B cell (primary cell): ENCODE data around the gene CRAMP1. TPM values are rescaled to one million over a fixed set of nuclear protein-coding genes. Genes with fewer than 3 reads are reported as not detected.

Source experiments
- ATAC-seq: fragments of 200-7000 bp; cut with Tn5 transposase; one replicate; pipeline ENCODE4 v1.10.0; 2021; ENCODE audit warnings: low read depth, mild to moderate bottlenecking, moderate number of reproducible peaks, moderate library complexity
- CTCF ChIA-PET: fragments of 350-600 bp; sonication (Branson Sonifier 250); formaldehyde crosslinking; loops from one replicate; lab custom pipeline; 2021; ENCODE audit warnings: antibody characterized with exemption, inconsistent platforms; lab: Charles Lee
- POLR2A ChIA-PET: fragments of 350-600 bp; sonication (Branson Sonifier 250); formaldehyde crosslinking; loops from one replicate; lab custom pipeline; 2021; ENCODE audit warnings: antibody characterized with exemption; lab: Charles Lee
- DNase-seq: peaks from one replicate; pipeline ENCODE4 v3.0.0; 2013
- H2AFZ ChIP-seq: 2 replicates; pipeline ENCODE4 v1.6.1; 2012; ENCODE audit warnings: mild to moderate bottlenecking, low read depth, low read length; ENCODE audit not compliant: insufficient read depth, poor library complexity, severe bottlenecking
- H3K27ac ChIP-seq, 2 donors: 1 replicate in 1 of 2; 2 replicates in 1 of 2; pipeline ENCODE4 v1.5.1; 2012 to 2013; ENCODE audit warnings: low read length in 2 of 2, mild to moderate bottlenecking in 2 of 2, moderate library complexity in 1 of 2
- H3K27me3 ChIP-seq, 4 experiments: fragments of 200-600 bp in 1 of 4; sonication (generic) in 1 of 4; replicated peaks in 1 of 4; 1 replicate in 2 of 4; 2 replicates in 2 of 4; pipeline versions ENCODE4 v1.6.1 to v1.7.0; 2013 to 2016; ENCODE audit warnings: low read length in 3 of 4, mild to moderate bottlenecking in 2 of 4, mixed read lengths in 1 of 4, moderate library complexity in 1 of 4; ENCODE audit not compliant: insufficient read depth in 4 of 4, control insufficient read depth in 3 of 4; ENCODE audit errors: control extremely low read depth in 1 of 4
- H3K36me3 ChIP-seq, 2 experiments: replicated peaks in 1 of 2; 1 replicate in 1 of 2; 2 replicates in 1 of 2; pipeline versions ENCODE4 v1.6.1 to v1.7.1; 2013; ENCODE audit warnings: low read length in 1 of 2; ENCODE audit not compliant: insufficient read depth in 2 of 2, control insufficient read depth in 1 of 2; ENCODE audit errors: control extremely low read depth in 1 of 2, extremely low read depth in 1 of 2
- H3K4me1 ChIP-seq, 2 donors: fragments of 200-600 bp in 1 of 2; sonication (generic) in 1 of 2; 1 replicate in 1 of 2; 2 replicates in 1 of 2; pipeline versions ENCODE4 v1.5.1 to v1.6.1; 2013 to 2017; ENCODE audit warnings: low read length in 2 of 2; ENCODE audit not compliant: control insufficient read depth in 2 of 2, insufficient read depth in 2 of 2
- H3K4me2 ChIP-seq: replicated peaks from 2 replicates; pipeline ENCODE3; 2012; ENCODE audit warnings: mild to moderate bottlenecking, low read depth, low read length; ENCODE audit not compliant: poor library complexity, severe bottlenecking
- H3K4me3 ChIP-seq, 5 experiments: fragments of 200-600 bp in 1 of 5; sonication (generic) in 1 of 5; 1 replicate in 3 of 5; 2 replicates in 2 of 5; pipeline versions ENCODE4 v1.5.1 to v1.7.0; 2011 to 2016; ENCODE audit warnings: low read length in 4 of 5, mild to moderate bottlenecking in 4 of 5, low read depth in 2 of 5, control low read depth in 1 of 5, moderate library complexity in 1 of 5; ENCODE audit not compliant: insufficient read depth in 1 of 5; ENCODE audit errors: control extremely low read depth in 1 of 5, extremely low read depth in 1 of 5
- H3K79me2 ChIP-seq: fragments of 200-600 bp; sonication (generic); one replicate; pipeline ENCODE4 v1.6.0; 2016; ENCODE audit warnings: low read length; ENCODE audit not compliant: control insufficient read depth, insufficient read depth
- H3K9ac ChIP-seq: fragments of 200-600 bp; sonication (generic); 2 replicates; pipeline ENCODE4 v1.6.1; 2017; ENCODE audit warnings: mild to moderate bottlenecking, low read length, moderate library complexity
- H3K9me3 ChIP-seq, 3 donors: one replicate each; pipeline versions ENCODE4 v1.6.1 to v1.7.1; 2013; ENCODE audit warnings: low read length in 2 of 3; ENCODE audit not compliant: control insufficient read depth in 2 of 3, insufficient read depth in 1 of 3; ENCODE audit errors: control extremely low read depth in 1 of 3
- H4K20me1 ChIP-seq: 2 replicates; pipeline ENCODE4 v1.6.0; 2012; ENCODE audit warnings: mild to moderate bottlenecking, low read length; ENCODE audit not compliant: insufficient read depth, control insufficient read depth, poor library complexity, severe bottlenecking
- H3K27ac Mint-ChIP-seq: one replicate; pipeline ENCODE4 v1.8.0; 2021; ENCODE audit warnings: mixed read lengths
- H3K27me3 Mint-ChIP-seq: one replicate; pipeline ENCODE4 v1.8.0; 2021; ENCODE audit warnings: mixed read lengths
- H3K4me1 Mint-ChIP-seq: one replicate; pipeline ENCODE4 v1.8.0; 2021; ENCODE audit warnings: mixed read lengths
- H3K4me3 Mint-ChIP-seq: one replicate; pipeline ENCODE4 v1.8.0; 2021; ENCODE audit warnings: mixed read lengths
- H3K9me3 Mint-ChIP-seq: one replicate; pipeline ENCODE4 v1.8.0; 2022; ENCODE audit warnings: mixed read lengths; ENCODE audit not compliant: insufficient read depth
- CTCF ChIP-seq: fragments of 200-600 bp; IDR thresholded peaks from one replicate; pipeline ENCODE4 v1.8.0; 2022; ENCODE audit warnings: antibody characterized with exemption, mild to moderate bottlenecking
- EZH2 ChIP-seq: IDR thresholded peaks from 2 replicates; pipeline ENCODE4 v1.6.1; 2012; ENCODE audit warnings: borderline replicate concordance, low read depth, mild to moderate bottlenecking, moderate library complexity, low read length; ENCODE audit not compliant: insufficient read depth, poor library complexity, severe bottlenecking
- WGBS: methylation state at CpG from one replicate; pipeline ENCODE4 v1.1.5; 2013; ENCODE audit warnings: missing lambda C conversion rate; ENCODE audit not compliant: insufficient coverage; 5-methylcytosine and 5-hydroxymethylcytosine counted together
- intact Hi-C: fragments of 100-400 bp; cut with micrococcal nuclease; formaldehyde crosslinking; loops from one replicate; pipeline ENCODE4 v1.10.0; 2022
- polyA plus RNA-seq: library from polyadenylated mRNA; depleted of rRNA; stranded (reverse); fragments of >200 nt; gene quantifications from 2 replicates; pipeline ENCODE4 v1.2.3, GENCODE V29; 2012
- total RNA-seq, 2 donors: library from RNA; stranded (reverse); fragments of 120-200 nt in 1 of 2; gene quantifications; 1 replicate in 1 of 2; 2 replicates in 1 of 2; pipeline versions ENCODE4 v1.2.3 to v1.2.4, GENCODE V29; 2013 to 2022

The CRAMP1 gene
- total and polyA plus RNA-seq, 2 donors (not counting 1 experiment from before 2014, with no cell fraction given), result 21.0 to 33.9 TPM

GRCh38 chr16:1641261-1641660 lies 29.1 kb downstream of the CRAMP1 start:
- no peak overlapping the region for H3K9ac ChIP-seq
- intact Hi-C loops, result no loop called here
- H3K4me3 Mint-ChIP-seq, result no peak overlapping the region
- peaks cover 0 to 72% of the 10 kb centered on the region in 2 experiments for H3K36me3 ChIP-seq
- H2AFZ ChIP-seq, result no peak overlapping the region
- H3K79me2 ChIP-seq, result peaks cover 24% of the 10 kb centered on the region
- ATAC-seq (no peak), DNase-seq (no peak)
- no peak overlapping the region for H3K27ac ChIP-seq
- H3K9me3 Mint-ChIP-seq, result no peaks in the 10 kb centered on the region
- peaks cover 13% of the 10 kb centered on the region for H3K4me1 Mint-ChIP-seq
- no peaks in the 10 kb centered on the region for H3K9me3 ChIP-seq
- H3K4me1 ChIP-seq, result peaks cover 3% of the 10 kb centered on the region in 2 donors
- ChIA-PET POLR2A (no interaction called here), CTCF (no interaction called here)
- H3K4me2 ChIP-seq, result no peak overlapping the region
- H4K20me1 ChIP-seq, result no peaks in the 10 kb centered on the region
- no peaks in the 10 kb centered on the region for H3K27me3 ChIP-seq
- H3K27me3 Mint-ChIP-seq, result no peaks in the 10 kb centered on the region
- no peak overlapping the region for H3K27ac Mint-ChIP-seq
- no peak overlapping the region for H3K4me3 ChIP-seq
- no peak for TF ChIP-seq EZH2
- TF ChIP-seq CTCF, result no peak
- 96% methylated on average over 12 of the region's 12 CpGs for WGBS

- no peak for ATAC-seq
- Mint-ChIP-seq H3K4me3 (no peak overlapping the region), H3K27ac (no peak overlapping the region), H3K9me3 (no peaks in the 10 kb centered on the region), H3K27me3 (no peaks in the 10 kb centered on the region), H3K4me1 (peaks cover 19% of the 10 kb centered on the region)
- 95% methylated on average over 5 of the region's 5 CpGs for WGBS
- Histone ChIP-seq H3K4me3 (no peak overlapping the region), H3K27me3 (no peaks in the 10 kb centered on the region), H3K27ac (no peak overlapping the region), H3K4me1 (peaks cover 5 to 11% of the 10 kb centered on the region in 2 donors), H3K36me3 (peaks cover 0 to 71% of the 10 kb centered on the region in 2 experiments), H3K9me3 (no peaks in the 10 kb centered on the region), H4K20me1 (no peaks in the 10 kb centered on the region), H3K4me2 (no peak overlapping the region), H3K9ac (no peak overlapping the region), H2AFZ (no peak overlapping the region), H3K79me2 (peaks cover 19% of the 10 kb centered on the region)
- no peak for DNase-seq
- CTCF ChIA-PET, result no interaction called here
- TF ChIP-seq CTCF, result no peak
- no peak for TF ChIP-seq EZH2
- POLR2A ChIA-PET, result no interaction called here
- intact Hi-C loops, result no loop called here
Measured at GRCh38 chr16:1642148-1642547, 30.0 kb downstream of the CRAMP1 start.
